ENCODE data around the gene OSBP2. TPM values are rescaled to one million over a fixed set of nuclear protein-coding genes. Genes with fewer than 3 reads are reported as not detected.

Gene OSBP2
- total and polyA plus RNA-seq, 9 donors = 1.3 to 5.1 (median 1.4) TPM

GRCh38 chr22:30648825-30649224 is 45.8 kb upstream of the OSBP2 start:
- Histone ChIP-seq H3K9me3 (no peaks in the 10 kb centered on the region), H3K4me1 (ENCODE audit: insufficient read depth) (no peaks in the 10 kb centered on the region), H3K27me3 (no peaks in the 10 kb centered on the region), H3K36me3 (no peaks in the 10 kb centered on the region), H3K27ac (no peak overlapping the region), H3K4me3 (no peak overlapping the region)
- DNase-seq = no peak
- intact Hi-C loops (cut with DNase I) = loop anchor here in 1 of 4 donors (10.0 kb wide), 1 partner anchor 436 kb away; the partner anchor contains the start of gene SMTN
- WGBS, 3 donors = 96 to 98% (median 97%) methylated on average over 3 of the region's 3 CpGs
- TF ChIP-seq POLR2A (IDR thresholded peaks at IDR 0.05) (no peak), EP300 (IDR thresholded peaks at IDR 0.05) (no peak)
- TF ChIP-seq, protein P1, sequence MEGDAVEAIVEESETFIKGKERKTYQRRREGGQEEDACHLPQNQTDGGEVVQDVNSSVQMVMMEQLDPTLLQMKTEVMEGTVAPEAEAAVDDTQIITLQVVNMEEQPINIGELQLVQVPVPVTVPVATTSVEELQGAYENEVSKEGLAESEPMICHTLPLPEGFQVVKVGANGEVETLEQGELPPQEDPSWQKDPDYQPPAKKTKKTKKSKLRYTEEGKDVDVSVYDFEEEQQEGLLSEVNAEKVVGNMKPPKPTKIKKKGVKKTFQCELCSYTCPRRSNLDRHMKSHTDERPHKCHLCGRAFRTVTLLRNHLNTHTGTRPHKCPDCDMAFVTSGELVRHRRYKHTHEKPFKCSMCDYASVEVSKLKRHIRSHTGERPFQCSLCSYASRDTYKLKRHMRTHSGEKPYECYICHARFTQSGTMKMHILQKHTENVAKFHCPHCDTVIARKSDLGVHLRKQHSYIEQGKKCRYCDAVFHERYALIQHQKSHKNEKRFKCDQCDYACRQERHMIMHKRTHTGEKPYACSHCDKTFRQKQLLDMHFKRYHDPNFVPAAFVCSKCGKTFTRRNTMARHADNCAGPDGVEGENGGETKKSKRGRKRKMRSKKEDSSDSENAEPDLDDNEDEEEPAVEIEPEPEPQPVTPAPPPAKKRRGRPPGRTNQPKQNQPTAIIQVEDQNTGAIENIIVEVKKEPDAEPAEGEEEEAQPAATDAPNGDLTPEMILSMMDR (IDR thresholded peaks at IDR 0.05) = no peak

GRCh38 chr22:30649430-30650007 is 45.2 kb upstream of the OSBP2 start:
- TF ChIP-seq, protein P1 (IDR thresholded peaks at IDR 0.05) = no peak
- TF ChIP-seq POLR2A (IDR thresholded peaks at IDR 0.05) = no peak
- TF ChIP-seq EP300 (IDR thresholded peaks at IDR 0.05) = no peak
- no peaks in the 10 kb centered on the region for H3K36me3 ChIP-seq
- peak in 1 of 5 donors; percentile 27 for DNase-seq
- no peaks in the 10 kb centered on the region for H3K9me3 ChIP-seq
- H3K4me1 ChIP-seq (ENCODE audit: insufficient read depth) = no peaks in the 10 kb centered on the region
- H3K27ac ChIP-seq = no peak overlapping the region
- intact Hi-C loops (cut with DNase I) = loop anchor here in 1 of 4 donors (10.0 kb wide), 1 partner anchor 435 kb away; the partner anchor contains the start of gene SMTN
- WGBS, 3 donors = 59 to 77% (median 66%) methylated on average over 7 of the region's 7 CpGs
- no peaks in the 10 kb centered on the region for H3K27me3 ChIP-seq
- H3K4me3 ChIP-seq = no peak overlapping the region

- Histone ChIP-seq H3K9me3 (no peaks in the 10 kb centered on the region), H3K36me3 (no peaks in the 10 kb centered on the region), H3K27me3 (no peaks in the 10 kb centered on the region), H3K4me1 (ENCODE audit: insufficient read depth) (no peaks in the 10 kb centered on the region), H3K4me3 (no peak overlapping the region), H3K27ac (no peak overlapping the region)
- TF ChIP-seq POLR2A (IDR thresholded peaks at IDR 0.05) (no peak), EP300 (IDR thresholded peaks at IDR 0.05) (no peak)
- TF ChIP-seq, protein P1 (IDR thresholded peaks at IDR 0.05) = no peak
- 62 to 63% (median 62%) methylated on average over 5 of the region's 5 CpGs for WGBS, 3 donors
- DNase-seq = no peak
- intact Hi-C loops (cut with DNase I) = no loop called here
These were observed 44.1 kb upstream of the OSBP2 start for GRCh38 chr22:30650508-30651116.

GRCh38 chr22:30652852-30653251 is 41.8 kb upstream of the OSBP2 start:
- H3K27ac ChIP-seq = no peak overlapping the region
- H3K4me1 ChIP-seq (ENCODE audit: insufficient read depth) = no peaks in the 10 kb centered on the region
- H3K9me3 ChIP-seq = no peaks in the 10 kb centered on the region
- no peak overlapping the region for H3K4me3 ChIP-seq
- intact Hi-C loops (cut with DNase I) = no loop called here
- H3K36me3 ChIP-seq = no peaks in the 10 kb centered on the region
- 75 to 83% (median 78%) methylated on average over 2 of the region's 2 CpGs for WGBS, 3 donors
- no peak for DNase-seq
- TF ChIP-seq EP300 (IDR thresholded peaks at IDR 0.05) (no peak), POLR2A (IDR thresholded peaks at IDR 0.05) (no peak)
- TF ChIP-seq, protein P1 (IDR thresholded peaks at IDR 0.05) = no peak
- no peaks in the 10 kb centered on the region for H3K27me3 ChIP-seq
